Dermis blood vessel endothelial cell (primary cell): ENCODE results near the gene RELN. TPM values are rescaled to one million over a fixed set of nuclear protein-coding genes. Genes with fewer than 3 reads are reported as not detected.

Experiments
- DNase-seq: peaks from one replicate; pipeline ENCODE4 v3.0.0; 2010
- total RNA-seq: library from RNA; depleted of rRNA; stranded (reverse); fragments of >200 nt; gene quantifications from 2 replicates; pipeline ENCODE4 v1.2.3, GENCODE V29; 2014

The RELN gene
- total RNA-seq, 1 donor from 2014 or later: 412 TPM

DNA sequence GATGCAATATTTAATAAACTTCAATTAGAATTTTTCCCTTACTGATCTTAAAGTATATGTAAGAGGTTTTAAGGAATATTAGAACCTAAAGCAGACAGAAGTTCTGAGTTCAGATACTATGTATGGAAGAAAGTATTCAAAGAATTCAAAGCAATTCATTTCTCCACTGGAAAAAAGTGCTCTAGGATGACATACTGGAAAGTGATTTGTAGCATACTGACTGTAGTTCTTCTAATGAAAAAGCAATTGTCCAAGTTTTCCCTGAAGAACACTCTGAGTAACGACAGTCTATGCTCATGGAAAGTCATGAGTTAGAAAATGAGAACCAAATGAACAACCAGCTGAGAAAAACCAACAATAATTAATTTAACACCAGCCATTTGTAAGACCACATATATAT, 362.7 kb downstream of the RELN start:
- no peak for DNase-seq

DNA sequence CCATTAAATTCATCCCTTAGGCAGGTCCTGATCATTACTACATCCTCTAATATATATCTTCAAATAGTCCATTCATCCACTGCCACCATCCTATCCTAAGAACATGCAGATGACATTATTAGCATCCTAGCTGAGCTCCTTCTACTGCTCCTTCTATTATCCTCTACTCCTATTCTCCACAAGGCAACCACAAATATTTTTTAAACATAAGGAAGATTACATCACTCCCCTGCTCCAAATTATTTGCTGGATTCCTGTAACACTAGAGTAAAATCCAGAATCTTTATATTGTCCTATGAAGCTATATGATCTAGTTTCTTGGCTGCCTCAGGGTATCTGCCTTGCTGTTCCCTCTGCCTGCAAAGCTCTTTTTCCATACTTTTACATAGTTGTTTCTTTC, 367.2 kb downstream of the RELN start:
- DNase-seq: no peak

- no peak for DNase-seq
Measured at GRCh38 chr7:103613655-103614642, 375.5 kb downstream of the RELN start.

GRCh38 chr7:103609778-103610177, 379.7 kb downstream of the RELN start:
- no peak for DNase-seq

DNA sequence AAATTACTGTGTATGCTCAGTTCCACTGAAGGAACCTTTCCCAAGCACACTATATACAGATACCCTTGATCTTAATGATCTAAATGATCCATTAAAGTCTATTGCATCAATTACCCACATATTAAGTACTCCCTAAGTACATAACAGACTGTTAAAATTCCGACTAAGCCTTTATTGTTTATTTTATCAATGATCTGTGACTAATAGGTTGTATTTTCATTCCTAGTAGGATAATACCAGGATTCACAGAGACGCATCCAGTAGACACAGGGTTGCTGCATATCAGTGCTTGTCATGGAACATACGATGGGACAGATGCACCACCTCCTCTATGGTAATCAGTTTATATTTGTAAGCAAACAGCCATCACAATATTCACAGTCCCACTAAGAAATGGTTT, 383.8 kb downstream of the RELN start:
- DNase-seq: no peak

GRCh38 chr7:103598326-103598905, 391.0 kb downstream of the RELN start:
- DNase-seq: peak; percentile 61

DNA sequence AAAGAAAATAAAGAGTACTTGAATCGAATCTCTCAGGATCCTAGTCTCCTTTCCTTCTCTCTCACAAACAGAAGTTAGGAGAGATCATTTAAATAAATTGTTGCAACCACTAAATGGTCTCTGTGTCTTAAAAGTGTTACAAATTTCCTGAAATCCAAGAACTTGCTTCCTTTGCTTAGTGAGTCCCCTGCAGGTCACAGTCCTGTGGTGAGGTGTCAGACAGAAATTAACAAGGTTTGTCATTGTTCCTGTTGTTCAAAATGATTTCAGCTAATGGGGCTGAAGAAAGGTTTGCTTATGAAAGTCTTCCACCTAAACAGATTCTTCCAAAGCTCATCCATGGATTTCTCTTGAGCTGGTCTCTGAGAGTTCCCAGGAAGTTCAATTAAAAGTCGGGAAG, 391.9 kb downstream of the RELN start:
- peak; percentile 45 for DNase-seq

DNA sequence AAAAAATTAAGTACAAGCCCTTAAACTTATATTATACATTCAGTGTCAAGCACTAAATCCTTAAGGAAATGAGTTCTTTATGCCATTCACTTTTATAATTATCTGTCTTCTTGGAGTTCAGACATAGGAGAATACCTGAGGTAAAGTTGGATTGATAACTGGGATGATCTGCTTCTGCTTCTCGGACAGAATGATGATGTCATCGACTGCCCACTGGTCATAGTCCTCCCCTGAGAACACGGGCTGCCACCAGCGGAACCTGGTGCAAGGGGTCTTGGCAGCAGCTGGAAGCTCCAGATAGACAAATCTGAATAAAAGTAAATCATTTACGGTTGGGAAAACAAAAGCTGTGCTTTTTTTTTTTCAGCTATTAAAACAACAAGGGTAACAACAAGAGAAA, 395.3 kb downstream of the RELN start:
- DNase-seq: no peak

- DNase-seq: peak; percentile 24
Measured at GRCh38 chr7:103593691-103594090, 395.8 kb downstream of the RELN start.

- peak; percentile 45 for DNase-seq
Measured at GRCh38 chr7:103592844-103593243, 396.6 kb downstream of the RELN start.

GRCh38 chr7:103592187-103592586, 397.3 kb downstream of the RELN start:
- DNase-seq: no peak

DNA sequence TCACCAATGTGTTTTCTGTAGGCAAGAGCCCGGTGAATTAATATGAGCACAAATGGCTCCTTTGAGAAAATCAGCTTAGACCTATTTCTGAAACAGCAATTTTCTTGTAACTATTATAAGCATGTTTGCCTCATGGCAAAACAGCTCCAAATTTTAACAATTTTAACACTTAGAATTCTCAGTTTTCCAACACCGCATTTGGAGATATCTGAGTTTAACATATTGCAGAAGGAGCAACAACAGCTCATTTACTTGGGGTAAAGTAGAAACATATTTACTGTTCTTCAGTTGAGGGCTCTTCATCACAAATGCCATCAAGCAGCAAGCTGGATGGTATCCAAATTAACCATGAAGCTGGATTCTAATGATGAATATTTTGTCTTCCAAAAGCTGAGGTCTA, 409.4 kb downstream of the RELN start:
- DNase-seq: no peak

DNA sequence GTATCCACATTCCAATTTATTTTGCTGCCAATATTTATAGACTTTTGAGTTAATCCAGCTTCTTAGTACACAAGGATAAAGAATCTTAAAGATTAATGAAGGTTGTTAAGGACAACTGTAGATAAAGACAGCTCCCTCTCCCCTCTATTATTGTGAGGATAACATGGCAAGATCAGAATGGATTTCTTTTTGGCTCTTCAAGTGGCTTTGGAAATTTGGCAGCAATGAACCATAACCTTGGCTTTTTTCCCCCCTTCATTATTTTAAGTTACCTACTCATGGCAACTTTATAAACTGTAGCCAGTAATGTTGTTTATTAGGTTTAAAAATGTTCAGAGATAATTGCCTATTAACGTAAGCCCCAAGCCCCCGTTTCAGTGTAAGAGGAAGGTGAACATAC, 412.4 kb downstream of the RELN start:
- DNase-seq: no peak

GRCh38 chr7:103576641-103577040, 412.8 kb downstream of the RELN start:
- no peak for DNase-seq

DNA sequence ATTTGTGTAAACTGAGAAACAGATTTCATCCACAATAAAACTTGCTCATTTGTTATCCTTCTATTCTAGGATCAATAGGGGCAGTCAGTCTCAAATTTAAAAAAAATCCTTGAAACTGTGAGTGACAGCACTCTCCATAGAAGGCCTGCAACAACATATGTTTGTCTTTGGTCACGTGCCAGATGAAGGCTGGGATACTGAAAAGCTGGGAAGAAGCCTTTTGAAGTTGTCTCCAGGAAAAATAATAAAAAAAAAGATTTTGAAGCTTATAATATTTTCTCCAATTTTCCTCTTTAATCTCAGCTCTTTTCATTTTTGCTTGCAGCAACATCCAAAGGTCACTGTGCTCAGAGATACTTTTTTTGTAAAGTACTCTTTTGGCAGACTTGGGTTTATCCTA, 414.9 kb downstream of the RELN start:
- no peak for DNase-seq

- peak; percentile 71 for DNase-seq
Measured at GRCh38 chr7:103573479-103574058, 415.9 kb downstream of the RELN start.

DNA sequence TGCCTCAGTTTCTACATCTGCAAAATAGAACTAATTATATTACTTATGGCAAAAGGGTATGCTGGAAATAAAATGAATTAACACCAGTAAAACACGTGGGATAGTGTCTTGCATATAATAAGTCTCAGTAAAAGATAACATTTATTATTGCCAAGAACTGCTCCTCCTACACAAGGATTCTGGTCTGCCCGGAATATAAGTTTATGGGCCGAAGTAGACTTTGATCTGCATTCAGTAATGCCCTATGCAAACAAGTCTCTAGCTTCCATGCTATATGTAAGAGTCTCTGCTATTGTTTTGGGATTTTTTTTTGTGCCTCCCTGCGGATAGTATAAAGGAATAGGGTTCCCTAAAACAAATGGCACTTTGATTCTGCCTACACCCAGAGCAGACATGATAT, 417.9 kb downstream of the RELN start:
- no peak for DNase-seq

GRCh38 chr7:103569621-103570305, 419.7 kb downstream of the RELN start:
- DNase-seq: no peak

- no peak for DNase-seq
Measured at GRCh38 chr7:103564416-103564815, 425.0 kb downstream of the RELN start.

- no peak for DNase-seq
Measured at GRCh38 chr7:103560136-103560535, 429.3 kb downstream of the RELN start.

DNA sequence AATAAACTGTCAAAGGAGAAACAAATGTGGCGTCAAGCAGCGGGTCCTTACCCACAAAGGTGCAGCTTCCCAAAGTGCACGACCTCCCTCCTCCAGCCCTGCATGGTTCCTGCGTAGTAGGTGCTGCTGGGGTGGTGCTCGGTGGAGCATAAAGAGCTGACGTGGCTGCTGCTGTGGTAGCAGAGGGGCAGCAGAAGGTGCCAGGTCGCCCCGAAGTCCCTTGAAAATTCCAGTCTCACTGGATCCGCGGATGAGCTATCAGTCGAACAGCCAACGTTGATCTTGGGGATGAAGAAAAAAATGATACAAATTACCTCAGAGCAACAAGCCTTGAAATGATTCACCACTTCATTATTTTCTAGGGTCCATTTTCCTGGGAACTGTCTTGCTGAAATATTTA, 438.4 kb downstream of the RELN start:
- no peak for DNase-seq

DNA sequence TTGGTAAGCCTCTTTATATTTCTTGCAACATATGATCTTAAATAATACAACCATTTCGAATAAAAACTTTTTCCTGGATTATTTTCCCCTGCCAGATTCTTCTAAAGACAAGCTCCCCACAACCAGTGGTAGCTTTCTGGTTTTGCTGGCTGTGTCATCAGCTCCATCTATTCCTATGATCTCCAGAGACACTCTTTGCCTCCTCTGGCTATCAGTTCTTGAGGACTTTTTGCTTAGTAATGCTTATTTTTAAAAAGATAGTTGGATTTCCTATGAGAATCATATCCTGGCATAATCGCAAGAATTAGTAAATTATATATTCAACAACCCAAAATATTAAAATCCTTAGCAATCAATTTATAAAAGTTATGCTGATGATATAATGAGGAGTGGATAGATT, 439.7 kb downstream of the RELN start:
- DNase-seq: no peak
